ENCODE results near the gene SIAH3. TPM values are rescaled to one million over a fixed set of nuclear protein-coding genes. Genes with fewer than 3 reads are reported as not detected.
"Not testable (repeated sequence)": the region's sequence is repeated elsewhere in the genome, so short reads cannot be mapped to it uniquely, and the experiment has no call there.

SIAH3 gene
- polyA plus RNA-seq, 1 donor from 2014 or later = not detected

GRCh38 chr13:45768656-45769479 lies 82.7 kb downstream of the SIAH3 start:
- H3K4me3 Mint-ChIP-seq = no peak overlapping the region
- no peak overlapping the region for H3K27ac Mint-ChIP-seq
- H3K27me3 Mint-ChIP-seq = peaks cover 3% of the 10 kb centered on the region
- peaks cover 0 to 5% (median 0%) of the 10 kb centered on the region in 3 donors for H3K9me3 Mint-ChIP-seq
- H3K36me3 Mint-ChIP-seq = no peaks in the 10 kb centered on the region
- H3K4me1 Mint-ChIP-seq = no peaks in the 10 kb centered on the region

GRCh38 chr13:45765464-45765863 lies 86.1 kb downstream of the SIAH3 start:
- Mint-ChIP-seq H3K4me3 (no peak overlapping the region), H3K36me3 (no peaks in the 10 kb centered on the region), H3K4me1 (peaks cover 0 to 2% (median 0%) of the 10 kb centered on the region in 3 donors), H3K27ac (no peak overlapping the region), H3K9me3 (peaks cover 0 to 3% (median 2%) of the 10 kb centered on the region in 3 donors), H3K27me3 (peaks cover 12% of the 10 kb centered on the region)

GRCh38 chr13:45763419-45763818 lies 88.1 kb downstream of the SIAH3 start:
- Mint-ChIP-seq H3K4me3 (no peak overlapping the region), H3K27me3 (peaks cover 9% of the 10 kb centered on the region), H3K9me3 (peaks cover 0 to 3% (median 2%) of the 10 kb centered on the region in 3 donors), H3K4me1 (peaks cover 0 to 2% (median 0%) of the 10 kb centered on the region in 3 donors), H3K27ac (no peak overlapping the region), H3K36me3 (no peaks in the 10 kb centered on the region)

GRCh38 chr13:45757589-45757988 lies 94.0 kb downstream of the SIAH3 start:
- not testable (repeated sequence) for H3K4me1 Mint-ChIP-seq, H3K4me3 Mint-ChIP-seq, H3K27ac Mint-ChIP-seq, H3K36me3 Mint-ChIP-seq, H3K9me3 Mint-ChIP-seq, H3K27me3 Mint-ChIP-seq

GRCh38 chr13:45756498-45756897 lies 95.1 kb downstream of the SIAH3 start:
- peak overlapping the region in 1 of 3 donors; percentile 20 for H3K27ac Mint-ChIP-seq
- H3K36me3 Mint-ChIP-seq, H3K4me1 Mint-ChIP-seq, H3K27me3 Mint-ChIP-seq, H3K4me3 Mint-ChIP-seq, H3K9me3 Mint-ChIP-seq: not testable (repeated sequence)

GRCh38 chr13:45752510-45752909 lies 99.0 kb downstream of the SIAH3 start:
- Mint-ChIP-seq H3K4me3 (no peak overlapping the region), H3K36me3 (no peaks in the 10 kb centered on the region), H3K4me1 (no peaks in the 10 kb centered on the region), H3K27me3 (no peaks in the 10 kb centered on the region), H3K27ac (no peak overlapping the region), H3K9me3 (peaks cover under 1 to 2% (median 2%) of the 10 kb centered on the region in 3 donors)

GRCh38 chr13:45751885-45752284 lies 99.7 kb downstream of the SIAH3 start:
- peaks cover 0 to 2% (median 0%) of the 10 kb centered on the region in 3 donors for H3K9me3 Mint-ChIP-seq
- no peak overlapping the region for H3K4me3 Mint-ChIP-seq
- H3K36me3 Mint-ChIP-seq = no peaks in the 10 kb centered on the region
- no peaks in the 10 kb centered on the region for H3K4me1 Mint-ChIP-seq
- no peak overlapping the region for H3K27ac Mint-ChIP-seq
- no peaks in the 10 kb centered on the region for H3K27me3 Mint-ChIP-seq

- no peaks in the 10 kb centered on the region for H3K36me3 Mint-ChIP-seq
- no peaks in the 10 kb centered on the region for H3K4me1 Mint-ChIP-seq
- H3K27me3 Mint-ChIP-seq = no peaks in the 10 kb centered on the region
- no peak overlapping the region for H3K4me3 Mint-ChIP-seq
- no peak overlapping the region for H3K27ac Mint-ChIP-seq
- H3K9me3 Mint-ChIP-seq = peaks cover 0 to 2% (median 0%) of the 10 kb centered on the region in 3 donors
Measured at GRCh38 chr13:45750566-45750965, 101.0 kb downstream of the SIAH3 start.

- no peaks in the 10 kb centered on the region for H3K4me1 Mint-ChIP-seq
- H3K36me3 Mint-ChIP-seq = no peaks in the 10 kb centered on the region
- H3K4me3 Mint-ChIP-seq = no peak overlapping the region
- H3K27ac Mint-ChIP-seq = no peak overlapping the region
- no peaks in the 10 kb centered on the region for H3K27me3 Mint-ChIP-seq
- H3K9me3 Mint-ChIP-seq = peaks cover 0 to 4% (median 0%) of the 10 kb centered on the region in 3 donors
Measured at GRCh38 chr13:45748941-45749759, 102.4 kb downstream of the SIAH3 start.

- Mint-ChIP-seq H3K27ac (no peak overlapping the region), H3K36me3 (no peaks in the 10 kb centered on the region), H3K9me3 (peaks cover 0 to 2% (median 0%) of the 10 kb centered on the region in 3 donors), H3K4me3 (no peak overlapping the region), H3K27me3 (no peaks in the 10 kb centered on the region), H3K4me1 (no peaks in the 10 kb centered on the region)
Measured at GRCh38 chr13:45747071-45747470, 104.5 kb downstream of the SIAH3 start.

- no peaks in the 10 kb centered on the region for H3K27me3 Mint-ChIP-seq
- no peak overlapping the region for H3K4me3 Mint-ChIP-seq
- H3K9me3 Mint-ChIP-seq = peaks cover 0 to 2% (median 0%) of the 10 kb centered on the region in 3 donors
- no peaks in the 10 kb centered on the region for H3K4me1 Mint-ChIP-seq
- no peaks in the 10 kb centered on the region for H3K36me3 Mint-ChIP-seq
- no peak overlapping the region for H3K27ac Mint-ChIP-seq
Measured at GRCh38 chr13:45744979-45745378, 106.6 kb downstream of the SIAH3 start.

GRCh38 chr13:45742985-45743384 lies 108.6 kb downstream of the SIAH3 start:
- Mint-ChIP-seq H3K27me3 (no peaks in the 10 kb centered on the region), H3K4me3 (no peak overlapping the region), H3K4me1 (no peaks in the 10 kb centered on the region), H3K27ac (no peak overlapping the region), H3K9me3 (peaks cover 0 to 2% (median 0%) of the 10 kb centered on the region in 3 donors), H3K36me3 (no peaks in the 10 kb centered on the region)

GRCh38 chr13:45737571-45738017 lies 114.0 kb downstream of the SIAH3 start:
- no peaks in the 10 kb centered on the region for H3K9me3 Mint-ChIP-seq

GRCh38 chr13:45733361-45733760 lies 118.2 kb downstream of the SIAH3 start:
- Mint-ChIP-seq H3K36me3 (no peaks in the 10 kb centered on the region), H3K27me3 (peaks cover 6% of the 10 kb centered on the region), H3K27ac (no peak overlapping the region), H3K4me3 (no peak overlapping the region), H3K4me1 (peaks cover 0 to 1% (median 0%) of the 10 kb centered on the region in 3 donors), H3K9me3 (no peaks in the 10 kb centered on the region)

More at GRCh38 chr13:45737571-45738017, 114.0 kb downstream of the SIAH3 start:
- no peak overlapping the region for H3K4me3 Mint-ChIP-seq
- H3K36me3 Mint-ChIP-seq = no peaks in the 10 kb centered on the region
- H3K27ac Mint-ChIP-seq = no peak overlapping the region
- H3K27me3 Mint-ChIP-seq = peaks cover 2% of the 10 kb centered on the region
- no peaks in the 10 kb centered on the region for H3K4me1 Mint-ChIP-seq

GRCh38 chr13:45732916-45733315 lies 118.6 kb downstream of the SIAH3 start:
- Mint-ChIP-seq H3K27ac (no peak overlapping the region), H3K27me3 (peaks cover 6% of the 10 kb centered on the region), H3K4me1 (peaks cover 0 to 1% (median 0%) of the 10 kb centered on the region in 3 donors), H3K4me3 (no peak overlapping the region), H3K9me3 (no peaks in the 10 kb centered on the region), H3K36me3 (no peaks in the 10 kb centered on the region)

All from IgD-negative memory B cell (primary cell).